Retinal pigment epithelial cell (primary cell): ENCODE measurements around the gene HTR6.

Experiments used
- DNase-seq: peaks from one replicate; pipeline ENCODE4 v3.0.0-alpha.2; 2010; ENCODE audit warnings: low read depth
- H3K4me3 ChIP-seq: 2 replicates; pipeline ENCODE4 v1.5.1; 2011; ENCODE audit warnings: mild to moderate bottlenecking, low read length, control low read depth, moderate library complexity
- TF ChIP-seq, protein P1 (sequence below): conservative IDR thresholded peaks from 2 replicates; pipeline ENCODE4 v1.5.1; 2011; ENCODE audit warnings: low read depth, low read length, control low read depth, inconsistent platforms

Gene HTR6

DNA sequence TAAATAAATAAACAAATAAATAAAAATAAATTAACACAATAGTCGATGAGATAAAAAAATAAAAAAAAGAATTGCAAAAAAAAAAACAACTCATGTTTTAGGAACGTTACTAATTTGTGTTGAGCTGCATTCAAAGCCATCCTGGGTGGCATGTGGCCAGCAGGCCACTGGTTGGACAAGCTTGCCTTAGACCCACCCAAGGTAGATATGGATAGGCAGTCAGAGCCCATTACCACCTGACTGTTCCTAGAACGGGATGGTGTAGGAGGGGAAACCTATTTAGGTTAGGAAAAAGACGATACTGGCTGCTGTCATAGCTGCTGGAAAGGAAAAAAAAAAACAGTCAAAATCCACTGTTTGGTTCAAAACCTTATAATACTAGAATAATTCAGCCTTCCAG, 40.8 kb downstream of the HTR6 start:
- TF ChIP-seq, protein P1, sequence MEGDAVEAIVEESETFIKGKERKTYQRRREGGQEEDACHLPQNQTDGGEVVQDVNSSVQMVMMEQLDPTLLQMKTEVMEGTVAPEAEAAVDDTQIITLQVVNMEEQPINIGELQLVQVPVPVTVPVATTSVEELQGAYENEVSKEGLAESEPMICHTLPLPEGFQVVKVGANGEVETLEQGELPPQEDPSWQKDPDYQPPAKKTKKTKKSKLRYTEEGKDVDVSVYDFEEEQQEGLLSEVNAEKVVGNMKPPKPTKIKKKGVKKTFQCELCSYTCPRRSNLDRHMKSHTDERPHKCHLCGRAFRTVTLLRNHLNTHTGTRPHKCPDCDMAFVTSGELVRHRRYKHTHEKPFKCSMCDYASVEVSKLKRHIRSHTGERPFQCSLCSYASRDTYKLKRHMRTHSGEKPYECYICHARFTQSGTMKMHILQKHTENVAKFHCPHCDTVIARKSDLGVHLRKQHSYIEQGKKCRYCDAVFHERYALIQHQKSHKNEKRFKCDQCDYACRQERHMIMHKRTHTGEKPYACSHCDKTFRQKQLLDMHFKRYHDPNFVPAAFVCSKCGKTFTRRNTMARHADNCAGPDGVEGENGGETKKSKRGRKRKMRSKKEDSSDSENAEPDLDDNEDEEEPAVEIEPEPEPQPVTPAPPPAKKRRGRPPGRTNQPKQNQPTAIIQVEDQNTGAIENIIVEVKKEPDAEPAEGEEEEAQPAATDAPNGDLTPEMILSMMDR, result no peak
- H3K4me3 ChIP-seq, result no peak overlapping the region
- no peak for DNase-seq

DNA sequence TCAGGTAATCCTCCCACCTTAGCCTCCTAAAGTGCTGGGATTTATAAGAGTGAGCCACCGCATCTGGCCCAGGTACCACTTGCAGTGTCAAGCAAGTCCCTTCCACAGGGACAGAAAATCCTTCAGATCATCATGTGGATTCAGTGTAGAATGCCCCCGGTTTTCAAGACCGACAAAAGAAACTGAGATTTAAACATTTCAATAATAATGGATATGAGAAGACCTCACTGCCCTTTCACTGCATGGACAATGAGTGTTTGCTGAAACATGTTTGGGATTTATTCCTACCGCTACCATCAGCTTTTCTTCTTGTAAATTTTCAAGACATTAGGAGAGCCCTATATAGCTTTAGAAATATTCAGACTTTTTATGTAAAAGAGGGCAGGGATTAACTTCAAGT, 41.5 kb downstream of the HTR6 start:
- DNase-seq, result no peak
- TF ChIP-seq, protein P1, result no peak
- H3K4me3 ChIP-seq, result no peak overlapping the region

DNA sequence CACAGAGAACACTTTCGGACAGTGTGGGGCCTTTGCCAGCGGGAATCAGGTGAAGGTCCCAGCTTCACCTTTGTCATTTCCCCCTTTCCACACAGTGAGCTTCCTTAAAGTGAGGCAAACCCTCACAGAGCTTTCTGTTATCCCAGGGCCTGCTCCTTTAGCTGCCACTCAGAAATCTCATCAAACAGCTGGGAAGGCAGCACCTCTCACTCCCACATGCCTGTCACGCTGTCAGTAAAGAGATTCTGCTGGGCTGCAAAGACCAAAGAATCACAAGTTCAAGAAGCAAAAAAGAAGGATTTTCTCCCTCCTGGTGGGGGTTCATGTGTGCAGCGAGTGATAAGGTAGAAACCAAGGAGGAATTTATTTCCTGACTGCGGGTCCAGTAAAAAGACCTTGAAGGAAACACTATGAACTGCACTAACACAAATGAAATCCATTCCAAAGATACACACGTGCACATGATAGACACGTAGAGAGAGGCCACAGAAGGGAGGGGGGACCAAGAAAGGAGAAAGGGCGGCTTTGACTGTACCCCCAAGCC, 44.0 kb downstream of the HTR6 start:
- TF ChIP-seq, protein P1, result no peak
- no peak overlapping the region for H3K4me3 ChIP-seq
- DNase-seq, result no peak

DNA sequence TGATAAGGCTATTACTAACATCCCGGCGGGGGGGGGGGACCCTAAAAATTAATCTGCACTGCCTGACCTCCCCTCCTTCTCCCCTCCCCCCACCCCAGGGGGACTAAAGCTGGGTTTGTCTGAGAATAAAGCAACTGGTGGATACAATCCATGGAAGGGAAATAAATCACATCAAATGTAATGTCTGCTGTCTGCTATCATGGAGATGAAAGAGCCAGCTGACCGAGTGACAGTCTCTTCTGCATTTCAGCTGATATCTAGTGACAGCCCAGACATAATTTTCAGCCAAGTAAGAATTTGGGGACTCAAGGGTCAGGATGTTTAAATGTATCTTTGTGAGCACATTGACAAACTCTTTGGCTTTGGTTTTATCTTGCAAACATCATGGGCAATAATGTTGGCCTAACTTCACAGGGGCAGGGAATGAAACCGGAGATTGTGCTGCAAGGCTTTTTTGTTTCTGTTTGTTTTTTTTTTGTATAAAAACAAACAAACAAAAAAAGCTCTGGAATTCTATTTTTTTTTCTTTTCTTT, 44.7 kb downstream of the HTR6 start:
- TF ChIP-seq, protein P1, result no peak
- H3K4me3 ChIP-seq, result no peak overlapping the region
- no peak for DNase-seq

DNA sequence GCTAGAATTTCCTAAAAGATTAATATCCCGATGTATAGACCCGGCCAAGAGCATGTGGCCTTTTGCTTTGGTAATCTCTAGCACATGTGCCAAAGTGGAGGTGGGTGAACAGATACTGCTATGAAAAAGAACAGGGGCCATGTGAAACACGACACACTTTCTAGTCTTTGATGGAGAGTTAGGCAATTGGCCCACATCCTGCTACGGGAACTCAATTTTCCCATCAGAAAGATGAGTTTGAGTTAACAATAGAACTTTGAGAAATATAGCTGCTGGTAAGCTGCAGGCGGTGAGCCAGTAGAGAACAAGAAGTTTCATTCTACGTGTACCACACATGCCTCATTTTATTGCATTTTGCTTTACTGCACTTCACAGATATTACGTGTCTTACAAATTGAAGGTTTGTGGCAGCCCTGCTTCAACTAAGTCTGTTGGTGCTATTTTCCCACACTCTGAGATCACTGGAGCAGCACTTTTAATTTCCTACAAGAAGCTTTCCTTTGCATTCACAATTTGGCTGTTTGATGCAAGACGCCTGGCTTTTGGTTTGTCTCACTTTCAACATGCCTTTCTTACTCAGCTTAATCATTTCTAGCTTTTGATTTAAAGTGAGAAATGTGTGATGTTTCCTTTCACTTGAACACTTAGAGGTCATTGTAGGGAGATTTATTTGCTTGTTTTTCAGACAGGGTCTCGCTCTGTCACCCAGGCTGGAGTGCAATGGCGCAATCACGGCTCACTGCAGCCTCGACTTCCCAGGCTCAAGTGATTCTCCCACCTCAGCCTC, 46.3 kb downstream of the HTR6 start:
- no peak for DNase-seq
- TF ChIP-seq, protein P1, result no peak
- no peak overlapping the region for H3K4me3 ChIP-seq

DNA sequence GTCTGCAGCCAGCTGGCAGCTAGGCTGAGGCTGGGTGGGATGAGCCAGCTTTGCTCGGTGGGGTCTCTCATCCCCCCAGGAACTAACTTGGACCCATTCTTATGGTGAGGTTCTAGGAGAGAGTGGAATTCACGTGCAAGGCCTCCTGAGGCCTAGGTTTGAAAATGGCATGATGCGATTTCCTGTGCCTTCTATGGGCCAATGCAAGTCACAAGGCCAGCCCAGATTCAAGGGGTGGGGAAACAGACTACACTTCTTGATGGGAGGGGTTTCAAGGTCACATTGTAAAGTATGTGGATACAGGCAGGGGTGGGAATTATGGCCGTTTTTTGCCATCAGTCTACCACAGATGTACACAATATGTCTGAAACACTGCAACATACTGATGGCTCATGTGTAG, 48.3 kb downstream of the HTR6 start:
- H3K4me3 ChIP-seq, result no peak overlapping the region
- no peak for DNase-seq
- TF ChIP-seq, protein P1, result no peak
